Activated CD8-positive, alpha-beta memory T cell treated with anti-CD3 and anti-CD28 coated beads, Interleukin-2, amount 50 U/mL, for 48 hours (primary cell): ENCODE measurements around the gene SETD1B.
"Not testable (repeated sequence)": the region's sequence is repeated elsewhere in the genome, so short reads cannot be mapped to it uniquely, and the experiment has no call there.

ENCODE experiments used
- DNase-seq: peaks from one replicate; pipeline ENCODE4 v3.0.0-alpha.2; 2020

Gene SETD1B

GRCh38 chr12:121827351-121828099 is 23.7 kb downstream of the SETD1B start:
- no peak for DNase-seq

- DNase-seq: no peak
Measured at GRCh38 chr12:121828306-121828705, 24.5 kb downstream of the SETD1B start.

- no peak for DNase-seq
Measured at GRCh38 chr12:121828826-121829225, 25.0 kb downstream of the SETD1B start.

GRCh38 chr12:121829250-121829918 is 25.6 kb downstream of the SETD1B start:
- no peak for DNase-seq

GRCh38 chr12:121830134-121830533 is 26.3 kb downstream of the SETD1B start:
- DNase-seq: no peak

- no peak for DNase-seq
Measured at GRCh38 chr12:121830588-121831265, 26.9 kb downstream of the SETD1B start.

GRCh38 chr12:121831571-121832245 is 27.9 kb downstream of the SETD1B start:
- no peak for DNase-seq

GRCh38 chr12:121837680-121838079 is 33.9 kb downstream of the SETD1B start:
- DNase-seq: no peak

- no peak for DNase-seq
Measured at GRCh38 chr12:121838126-121838525, 34.3 kb downstream of the SETD1B start.

- DNase-seq: peak; percentile 100
Measured at GRCh38 chr12:121839106-121839992, 35.5 kb downstream of the SETD1B start.

- DNase-seq: no peak
Measured at GRCh38 chr12:121839993-121840761, 36.4 kb downstream of the SETD1B start.

GRCh38 chr12:121843236-121843982 is 39.6 kb downstream of the SETD1B start:
- DNase-seq: no peak

- no peak for DNase-seq
Measured at GRCh38 chr12:121845701-121846100, 41.9 kb downstream of the SETD1B start.

- no peak for DNase-seq
Measured at GRCh38 chr12:121849211-121849610, 45.4 kb downstream of the SETD1B start.

- no peak for DNase-seq
Measured at GRCh38 chr12:121849665-121850064, 45.9 kb downstream of the SETD1B start.

GRCh38 chr12:121852392-121852791 is 48.6 kb downstream of the SETD1B start:
- not testable (repeated sequence) for DNase-seq

GRCh38 chr12:121857322-121858246 is 53.8 kb downstream of the SETD1B start:
- no peak for DNase-seq

- no peak for DNase-seq
Measured at GRCh38 chr12:121858318-121858661, 54.5 kb downstream of the SETD1B start.
